HT1080 (cell line): ENCODE results near the gene NCBP2. TPM values are rescaled to one million over a fixed set of nuclear protein-coding genes. Genes with fewer than 3 reads are reported as not detected.

Experiments used
- DNase-seq: peaks from one replicate; pipeline ENCODE4 v3.0.0-alpha.2; 2015; ENCODE audit warnings: low read depth
- total RNA-seq: library from RNA; depleted of rRNA; stranded (reverse); fragments of >200 nt; shearing (Covaris generic); gene quantifications from 2 replicates; pipeline ENCODE4 v1.2.3, GENCODE V29; 2014

The NCBP2 gene
- total RNA-seq, 1 experiment from 2014 or later = 133 TPM

- DNase-seq = peak; percentile 24
These were observed 551 bp downstream of the NCBP2 start for GRCh38 chr3:196941729-196942225.

- DNase-seq = no peak
These were observed 3.8 kb downstream of the NCBP2 start for GRCh38 chr3:196938576-196938975.

GRCh38 chr3:196938124-196938523 is 4.2 kb downstream of the NCBP2 start:
- DNase-seq = no peak

GRCh38 chr3:196936288-196936687 is 6.0 kb downstream of the NCBP2 start:
- DNase-seq = no peak

GRCh38 chr3:196932600-196932999 is 9.7 kb downstream of the NCBP2 start:
- no peak for DNase-seq

GRCh38 chr3:196931828-196932587 is 10.3 kb downstream of the NCBP2 start:
- no peak for DNase-seq

- DNase-seq = no peak
These were observed 11.2 kb downstream of the NCBP2 start for GRCh38 chr3:196931157-196931556.

GRCh38 chr3:196927571-196928453 is 14.5 kb downstream of the NCBP2 start:
- DNase-seq = peak; percentile 38

DNA sequence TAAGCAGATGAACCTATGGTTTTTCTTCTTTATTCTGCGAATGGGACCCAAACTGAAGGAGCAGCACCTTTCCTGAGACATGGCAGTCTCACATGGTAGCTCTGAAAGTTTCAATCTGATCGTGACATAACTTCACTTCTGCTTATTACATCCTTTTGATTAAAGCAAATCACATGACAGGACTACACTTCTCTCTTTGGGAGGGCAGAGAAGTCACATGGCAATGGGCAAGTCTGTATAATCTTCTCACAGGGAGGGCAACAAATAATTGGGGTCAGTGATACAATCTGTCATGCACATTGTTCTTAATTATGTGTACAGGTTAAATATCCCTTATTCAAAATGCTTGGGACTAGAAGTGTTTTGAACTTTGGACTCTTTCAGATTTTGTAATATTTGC is 21.6 kb downstream of the NCBP2 start:
- no peak for DNase-seq

GRCh38 chr3:196918968-196919367 is 23.4 kb downstream of the NCBP2 start:
- DNase-seq = no peak

GRCh38 chr3:196916995-196917394 is 25.3 kb downstream of the NCBP2 start:
- DNase-seq = no peak

GRCh38 chr3:196916221-196916620 is 26.1 kb downstream of the NCBP2 start:
- no peak for DNase-seq

GRCh38 chr3:196915375-196915774 is 27.0 kb downstream of the NCBP2 start:
- DNase-seq = no peak

- no peak for DNase-seq
These were observed 27.5 kb downstream of the NCBP2 start for GRCh38 chr3:196914866-196915265.

GRCh38 chr3:196903740-196904139 is 38.6 kb downstream of the NCBP2 start:
- DNase-seq = no peak

DNA sequence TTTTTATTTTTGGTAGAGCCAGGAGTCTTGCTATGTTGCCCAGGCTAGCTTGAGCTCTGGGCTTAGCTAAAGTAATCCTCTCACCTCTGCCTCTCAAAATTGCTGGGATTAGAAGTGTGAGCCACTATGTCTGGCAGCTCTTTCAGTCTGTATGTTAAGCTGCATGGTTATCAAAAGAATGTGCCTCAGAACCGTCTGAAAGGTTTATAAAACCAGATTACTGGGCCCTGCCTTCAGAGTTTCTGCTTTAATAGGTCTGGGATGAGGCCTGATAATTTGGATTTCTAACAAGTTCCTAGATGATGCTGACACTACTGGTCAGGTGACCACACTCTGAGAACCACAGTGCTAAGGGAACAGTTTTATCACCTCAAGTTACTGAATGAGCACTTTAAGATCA is 40.0 kb downstream of the NCBP2 start:
- no peak for DNase-seq

GRCh38 chr3:196901768-196902167 is 40.6 kb downstream of the NCBP2 start:
- DNase-seq = no peak

DNA sequence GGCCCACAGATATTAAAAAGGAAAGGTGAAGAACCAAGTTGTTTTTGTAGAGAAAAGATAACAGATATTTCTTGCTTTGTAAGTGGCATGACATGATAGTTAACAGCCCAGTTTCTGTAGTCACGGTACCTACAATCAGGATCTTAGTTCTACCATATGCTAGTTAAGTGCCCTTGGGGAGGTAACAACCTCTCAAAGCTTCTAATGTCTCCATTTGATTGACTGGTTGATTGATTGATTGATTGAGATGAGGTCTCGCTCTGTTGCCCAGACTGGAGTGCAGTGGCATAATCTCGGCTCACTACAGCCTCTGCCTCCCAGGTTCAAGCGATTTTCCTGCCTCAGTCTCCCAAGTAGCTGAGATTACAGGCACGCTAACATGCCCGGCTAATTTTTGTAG is 46.1 kb downstream of the NCBP2 start:
- DNase-seq = no peak

GRCh38 chr3:196894557-196895295 is 47.6 kb downstream of the NCBP2 start:
- DNase-seq = no peak

DNA sequence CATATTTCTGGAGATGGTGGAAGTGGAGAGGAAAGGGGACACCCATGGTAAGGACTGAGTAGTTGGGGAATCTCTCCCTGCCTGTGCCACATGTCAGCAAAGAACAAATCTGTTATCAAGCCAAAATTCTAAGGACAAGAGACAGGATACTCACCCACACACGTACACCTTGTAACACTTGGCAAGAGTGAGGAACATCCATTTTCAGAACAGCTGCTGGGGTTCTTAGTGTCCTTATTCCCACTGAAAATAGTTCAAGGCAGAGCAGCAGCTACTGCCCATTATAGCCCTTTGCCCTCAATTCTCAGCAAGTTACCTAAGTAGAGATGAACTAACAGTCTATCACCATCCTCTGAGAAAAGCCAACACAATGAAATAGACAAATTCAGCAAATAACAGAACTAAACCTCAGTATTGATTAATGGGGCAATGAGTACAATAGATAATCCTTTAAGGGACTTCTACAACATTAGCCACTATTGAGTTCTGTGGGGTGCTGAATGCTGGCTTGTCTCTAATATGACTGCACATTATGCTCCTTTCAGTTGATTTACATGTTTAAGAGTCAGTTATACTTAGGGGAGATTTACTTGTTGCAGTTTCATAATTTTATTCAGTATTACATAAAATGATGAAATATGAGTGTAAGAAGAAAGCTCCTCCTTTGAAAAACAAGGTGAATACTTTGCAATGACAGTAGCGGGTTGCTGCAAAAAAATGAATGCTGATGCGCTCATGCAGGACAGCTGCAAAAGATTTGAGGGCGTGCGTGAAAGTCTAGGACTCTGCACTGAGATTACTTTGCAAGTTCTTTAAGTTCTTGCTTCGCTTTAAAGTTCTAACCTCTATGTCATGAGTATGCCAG is 52.3 kb downstream of the NCBP2 start:
- no peak for DNase-seq

DNA sequence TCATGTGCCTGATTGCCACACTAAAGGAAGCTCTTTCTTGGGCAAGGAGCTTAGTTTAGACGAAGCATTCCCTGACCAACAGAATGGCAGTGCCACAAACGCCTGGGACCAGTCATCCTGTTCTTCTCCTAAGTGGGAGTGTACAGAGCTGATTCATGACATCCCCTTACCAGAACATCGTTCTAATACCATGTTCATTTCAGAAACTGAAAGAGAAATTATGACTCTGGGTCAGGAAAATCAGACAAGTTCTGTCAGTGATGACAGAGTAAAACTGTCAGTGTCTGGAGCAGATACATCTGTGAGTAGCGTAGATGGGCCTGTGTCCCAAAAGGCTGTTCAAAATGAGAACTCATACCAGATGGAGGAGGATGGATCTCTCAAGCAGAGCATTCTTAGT is 56.2 kb downstream of the NCBP2 start:
- no peak for DNase-seq
